Natural killer cell (primary cell): Measurements from ENCODE around the gene UBA6. TPM values are rescaled to one million over a fixed set of nuclear protein-coding genes. Genes with fewer than 3 reads are reported as not detected.

Experiments
- ATAC-seq, 3 donors: fragments of 150-1000 bp in 2 of 3; fragments of 200-7000 bp in 1 of 3; cut with Tn5 transposase; 1 replicate in 1 of 3; 2 replicates in 2 of 3; pipeline ENCODE4 v1.10.0; 2021; ENCODE audit warnings: mild to moderate bottlenecking in 2 of 3, moderate library complexity in 2 of 3
- DNase-seq, 2 donors: peaks; one replicate each; pipeline versions ENCODE4 v3.0.0 to v3.0.0-alpha.2; 2013 to 2021; ENCODE audit warnings: mixed read lengths in 1 of 2
- H3K27ac ChIP-seq: one replicate; pipeline ENCODE4 v1.5.1; 2013; ENCODE audit warnings: mild to moderate bottlenecking, low read length
- H3K27me3 ChIP-seq: one replicate; pipeline ENCODE4 v1.6.1; 2013; ENCODE audit warnings: low read length; ENCODE audit not compliant: control insufficient read depth, insufficient read depth
- H3K36me3 ChIP-seq: one replicate; pipeline ENCODE4 v1.6.1; 2013; ENCODE audit warnings: low read length; ENCODE audit not compliant: control insufficient read depth, insufficient read depth
- H3K4me1 ChIP-seq: one replicate; pipeline ENCODE4 v1.6.1; 2013; ENCODE audit warnings: low read length; ENCODE audit not compliant: control insufficient read depth, insufficient read depth
- H3K4me3 ChIP-seq: one replicate; pipeline ENCODE4 v1.5.1; 2013; ENCODE audit warnings: low read length
- H3K9me3 ChIP-seq: one replicate; pipeline ENCODE4 v1.6.1; 2013; ENCODE audit warnings: low read length; ENCODE audit not compliant: control insufficient read depth, insufficient read depth
- H3K27ac Mint-ChIP-seq, 2 donors: one replicate each; pipeline ENCODE4 v1.8.0; 2022; ENCODE audit warnings: mild to moderate bottlenecking in 2 of 2, mixed read lengths in 2 of 2, moderate library complexity in 1 of 2
- H3K27me3 Mint-ChIP-seq, 2 donors: one replicate each; pipeline ENCODE4 v1.8.0; 2022; ENCODE audit warnings: low read depth in 2 of 2, mixed read lengths in 2 of 2
- H3K36me3 Mint-ChIP-seq: one replicate; pipeline ENCODE4 v1.8.0; 2022; ENCODE audit warnings: mixed read lengths
- H3K4me1 Mint-ChIP-seq, 2 donors: one replicate each; pipeline ENCODE4 v1.8.0; 2022; ENCODE audit warnings: mixed read lengths in 2 of 2
- H3K4me3 Mint-ChIP-seq: one replicate; pipeline ENCODE4 v1.8.0; 2022; ENCODE audit warnings: mild to moderate bottlenecking, moderate library complexity, mixed read lengths
- H3K9me3 Mint-ChIP-seq, 2 donors: one replicate each; pipeline ENCODE4 v1.8.0; 2022; ENCODE audit warnings: mixed read lengths in 2 of 2
- WGBS: methylation state at CpG from one replicate; pipeline ENCODE4 v1.1.7; 2013; ENCODE audit warnings: missing lambda C conversion rate; ENCODE audit not compliant: insufficient coverage; 5-methylcytosine and 5-hydroxymethylcytosine counted together
- intact Hi-C: fragments of 100-400 bp; cut with micrococcal nuclease; formaldehyde crosslinking; loops from one replicate; pipeline ENCODE4 v1.14.2; 2022
- total RNA-seq, 4 donors: library from RNA; stranded (reverse); fragments of 120-200 nt in 1 of 4; gene quantifications; one replicate each; pipeline versions ENCODE4 v1.2.3 to v1.2.4, GENCODE V29; 2013 to 2022
- TF ChIP-seq, protein P1 (sequence below): fragments of 200-600 bp; IDR thresholded peaks from one replicate; pipeline ENCODE4 v1.8.0; 2022; ENCODE audit warnings: antibody characterized with exemption

The UBA6 gene
- total RNA-seq, 3 donors from 2014 or later (not counting 1 experiment from before 2014, with no cell fraction given): 54.3 to 77.7 (median 55.3) TPM

DNA sequence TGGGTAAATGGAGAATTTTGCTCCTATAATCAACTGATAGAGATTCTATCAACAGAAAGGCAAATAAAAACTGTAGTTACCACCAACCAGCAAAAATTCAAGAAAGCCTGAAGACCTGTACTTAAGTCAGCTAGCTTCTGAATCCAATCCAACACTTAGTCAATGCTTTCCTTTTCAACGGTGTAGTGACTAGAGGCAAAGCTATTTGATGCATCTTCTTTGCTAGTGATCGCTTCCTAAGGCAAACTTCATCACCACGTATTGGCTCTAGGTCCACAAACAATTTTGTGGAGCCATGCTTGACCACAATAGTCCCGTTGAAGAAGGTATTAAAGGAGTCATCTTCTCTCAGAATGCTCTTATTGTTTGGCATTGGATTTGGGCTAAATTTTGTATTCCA lies 25.0 kb upstream of the UBA6 start:
- Mint-ChIP-seq H3K27me3 (no peaks in the 10 kb centered on the region), H3K4me1 (peaks cover 0 to 7% of the 10 kb centered on the region in 2 donors), H3K9me3 (no peaks in the 10 kb centered on the region), H3K4me3 (no peak overlapping the region), H3K27ac (no peak overlapping the region), H3K36me3 (no peaks in the 10 kb centered on the region)
- intact Hi-C loops: no loop called here
- no peaks in the 10 kb centered on the region for H3K36me3 ChIP-seq
- H3K4me1 ChIP-seq: no peaks in the 10 kb centered on the region
- no peak for DNase-seq
- whole genome bisulfite sequencing: 99% methylated on average over 4 of the region's 4 CpGs
- H3K4me3 ChIP-seq: no peak overlapping the region
- H3K27me3 ChIP-seq: no peaks in the 10 kb centered on the region
- H3K9me3 ChIP-seq: no peaks in the 10 kb centered on the region
- TF ChIP-seq, protein P1, sequence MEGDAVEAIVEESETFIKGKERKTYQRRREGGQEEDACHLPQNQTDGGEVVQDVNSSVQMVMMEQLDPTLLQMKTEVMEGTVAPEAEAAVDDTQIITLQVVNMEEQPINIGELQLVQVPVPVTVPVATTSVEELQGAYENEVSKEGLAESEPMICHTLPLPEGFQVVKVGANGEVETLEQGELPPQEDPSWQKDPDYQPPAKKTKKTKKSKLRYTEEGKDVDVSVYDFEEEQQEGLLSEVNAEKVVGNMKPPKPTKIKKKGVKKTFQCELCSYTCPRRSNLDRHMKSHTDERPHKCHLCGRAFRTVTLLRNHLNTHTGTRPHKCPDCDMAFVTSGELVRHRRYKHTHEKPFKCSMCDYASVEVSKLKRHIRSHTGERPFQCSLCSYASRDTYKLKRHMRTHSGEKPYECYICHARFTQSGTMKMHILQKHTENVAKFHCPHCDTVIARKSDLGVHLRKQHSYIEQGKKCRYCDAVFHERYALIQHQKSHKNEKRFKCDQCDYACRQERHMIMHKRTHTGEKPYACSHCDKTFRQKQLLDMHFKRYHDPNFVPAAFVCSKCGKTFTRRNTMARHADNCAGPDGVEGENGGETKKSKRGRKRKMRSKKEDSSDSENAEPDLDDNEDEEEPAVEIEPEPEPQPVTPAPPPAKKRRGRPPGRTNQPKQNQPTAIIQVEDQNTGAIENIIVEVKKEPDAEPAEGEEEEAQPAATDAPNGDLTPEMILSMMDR: no peak
- ATAC-seq: no peak
- no peak overlapping the region for H3K27ac ChIP-seq

- Histone ChIP-seq H3K4me1 (no peaks in the 10 kb centered on the region), H3K36me3 (peaks cover 3% of the 10 kb centered on the region), H3K27me3 (no peaks in the 10 kb centered on the region), H3K4me3 (no peak overlapping the region), H3K9me3 (no peaks in the 10 kb centered on the region), H3K27ac (no peak overlapping the region)
- Mint-ChIP-seq H3K4me1 (peaks cover 0 to 7% of the 10 kb centered on the region in 2 donors), H3K27ac (no peak overlapping the region), H3K27me3 (no peaks in the 10 kb centered on the region), H3K36me3 (no peaks in the 10 kb centered on the region), H3K4me3 (no peak overlapping the region), H3K9me3 (no peaks in the 10 kb centered on the region)
- ATAC-seq (no peak), DNase-seq (no peak)
- intact Hi-C loops: no loop called here
- TF ChIP-seq, protein P1: no peak
- WGBS: 96% methylated on average over 1 of the region's 1 CpG
These were observed 24.2 kb upstream of the UBA6 start for GRCh38 chr4:67725132-67725531.

- H3K9me3 ChIP-seq: no peaks in the 10 kb centered on the region
- no peaks in the 10 kb centered on the region for H3K4me1 ChIP-seq
- Mint-ChIP-seq H3K9me3 (no peaks in the 10 kb centered on the region), H3K36me3 (no peaks in the 10 kb centered on the region), H3K4me1 (peaks cover 0 to 7% of the 10 kb centered on the region in 2 donors), H3K4me3 (no peak overlapping the region), H3K27ac (no peak overlapping the region), H3K27me3 (no peaks in the 10 kb centered on the region)
- H3K27ac ChIP-seq: no peak overlapping the region
- H3K36me3 ChIP-seq: peaks cover 3% of the 10 kb centered on the region
- no peak for ATAC-seq
- intact Hi-C loops: no loop called here
- H3K4me3 ChIP-seq: no peak overlapping the region
- WGBS: 95% methylated on average over 9 of the region's 10 CpGs
- DNase-seq: no peak
- no peaks in the 10 kb centered on the region for H3K27me3 ChIP-seq
- TF ChIP-seq, protein P1: no peak
These were observed 23.0 kb upstream of the UBA6 start for GRCh38 chr4:67723949-67724348.

GRCh38 chr4:67723341-67723740 lies 22.4 kb upstream of the UBA6 start:
- TF ChIP-seq, protein P1: no peak

More at GRCh38 chr4:67723341-67723740, 22.4 kb upstream of the UBA6 start:
- no peaks in the 10 kb centered on the region for H3K9me3 Mint-ChIP-seq
- peaks cover 0 to 7% of the 10 kb centered on the region in 2 donors for H3K4me1 Mint-ChIP-seq
- Histone ChIP-seq H3K4me3 (no peak overlapping the region), H3K9me3 (no peaks in the 10 kb centered on the region), H3K36me3 (peaks cover 3% of the 10 kb centered on the region), H3K4me1 (no peaks in the 10 kb centered on the region), H3K27ac (no peak overlapping the region), H3K27me3 (no peaks in the 10 kb centered on the region)
- intact Hi-C loops: no loop called here
- H3K36me3 Mint-ChIP-seq: no peaks in the 10 kb centered on the region
- no peak overlapping the region for H3K4me3 Mint-ChIP-seq
- no peak overlapping the region for H3K27ac Mint-ChIP-seq
- H3K27me3 Mint-ChIP-seq: no peaks in the 10 kb centered on the region
- WGBS: 96% methylated on average over 5 of the region's 5 CpGs
- DNase-seq (no peak), ATAC-seq (no peak)
